Progenitor cell of endocrine pancreas (in vitro differentiated cells): Measurements from ENCODE around the gene HIVEP3. TPM values are rescaled to one million over a fixed set of nuclear protein-coding genes. Genes with fewer than 3 reads are reported as not detected.

Experiments used
- DNase-seq: peaks from one replicate; pipeline ENCODE4 v3.0.0; 2021; ENCODE audit warnings: low spot score; ENCODE audit not compliant: unreplicated experiment
- H3K27ac Mint-ChIP-seq: 2 replicates; pipeline ENCODE4 v1.8.0; 2021; ENCODE audit warnings: mild to moderate bottlenecking, moderate library complexity, mixed read lengths
- H3K27me3 Mint-ChIP-seq: 2 replicates; pipeline ENCODE4 v1.8.0; 2021; ENCODE audit warnings: mixed read lengths
- H3K36me3 Mint-ChIP-seq: 2 replicates; pipeline ENCODE4 v1.8.0; 2022; ENCODE audit warnings: mixed read lengths; ENCODE audit not compliant: insufficient read depth
- H3K4me1 Mint-ChIP-seq: 2 replicates; pipeline ENCODE4 v1.8.0; 2021; ENCODE audit warnings: low read depth, mixed read lengths
- H3K4me3 Mint-ChIP-seq: 2 replicates; pipeline ENCODE4 v1.8.0; 2021; ENCODE audit warnings: low read depth, mild to moderate bottlenecking, moderate library complexity, mixed read lengths
- H3K9me3 Mint-ChIP-seq: 2 replicates; pipeline ENCODE4 v1.8.0; 2021; ENCODE audit warnings: low read depth, mixed read lengths
- total RNA-seq: library from RNA; stranded (reverse); gene quantifications from 2 replicates; pipeline ENCODE4 v1.2.1, GENCODE V29; 2021
- TF ChIP-seq, protein P1 (sequence below): fragments of 200-600 bp; sonication (generic); IDR thresholded peaks from one replicate; pipeline ENCODE4 v1.5.0; 2021; ENCODE audit warnings: antibody characterized with exemption, mild to moderate bottlenecking; ENCODE audit not compliant: unreplicated experiment

The HIVEP3 gene
- total RNA-seq, 1 donor from 2014 or later: 1.1 TPM

- Mint-ChIP-seq H3K9me3 (no peaks in the 10 kb centered on the region), H3K27me3 (peaks cover 21% of the 10 kb centered on the region), H3K4me1 (no peaks in the 10 kb centered on the region), H3K4me3 (no peak overlapping the region), H3K27ac (no peak overlapping the region), H3K36me3 (no peaks in the 10 kb centered on the region)
- DNase-seq: no peak
- TF ChIP-seq, protein P1, sequence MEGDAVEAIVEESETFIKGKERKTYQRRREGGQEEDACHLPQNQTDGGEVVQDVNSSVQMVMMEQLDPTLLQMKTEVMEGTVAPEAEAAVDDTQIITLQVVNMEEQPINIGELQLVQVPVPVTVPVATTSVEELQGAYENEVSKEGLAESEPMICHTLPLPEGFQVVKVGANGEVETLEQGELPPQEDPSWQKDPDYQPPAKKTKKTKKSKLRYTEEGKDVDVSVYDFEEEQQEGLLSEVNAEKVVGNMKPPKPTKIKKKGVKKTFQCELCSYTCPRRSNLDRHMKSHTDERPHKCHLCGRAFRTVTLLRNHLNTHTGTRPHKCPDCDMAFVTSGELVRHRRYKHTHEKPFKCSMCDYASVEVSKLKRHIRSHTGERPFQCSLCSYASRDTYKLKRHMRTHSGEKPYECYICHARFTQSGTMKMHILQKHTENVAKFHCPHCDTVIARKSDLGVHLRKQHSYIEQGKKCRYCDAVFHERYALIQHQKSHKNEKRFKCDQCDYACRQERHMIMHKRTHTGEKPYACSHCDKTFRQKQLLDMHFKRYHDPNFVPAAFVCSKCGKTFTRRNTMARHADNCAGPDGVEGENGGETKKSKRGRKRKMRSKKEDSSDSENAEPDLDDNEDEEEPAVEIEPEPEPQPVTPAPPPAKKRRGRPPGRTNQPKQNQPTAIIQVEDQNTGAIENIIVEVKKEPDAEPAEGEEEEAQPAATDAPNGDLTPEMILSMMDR: no peak
These were observed 152.2 kb downstream of the HIVEP3 start for GRCh38 chr1:41766546-41766945.

DNA sequence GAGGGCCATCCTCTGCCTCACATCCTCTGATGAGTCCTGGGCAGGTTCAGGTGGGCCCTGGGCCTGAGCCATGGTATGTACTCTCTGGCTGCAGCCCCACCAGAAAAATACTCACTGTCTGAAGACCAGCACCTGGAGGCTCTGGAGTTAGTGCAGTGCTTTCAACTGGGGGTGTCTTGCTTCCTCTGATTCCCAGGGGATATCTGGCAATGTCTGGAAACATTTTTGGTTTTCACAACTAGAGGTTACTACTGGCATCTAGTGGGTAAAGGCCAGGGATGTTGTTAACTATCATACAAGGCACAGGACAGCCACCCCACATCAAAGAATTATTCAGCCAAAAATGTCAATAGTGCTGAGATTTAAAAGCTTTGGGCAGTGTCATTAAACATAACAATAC lies 152.7 kb downstream of the HIVEP3 start:
- Mint-ChIP-seq H3K4me3 (no peak overlapping the region), H3K36me3 (no peaks in the 10 kb centered on the region), H3K9me3 (no peaks in the 10 kb centered on the region), H3K4me1 (no peaks in the 10 kb centered on the region), H3K27me3 (peaks cover 21% of the 10 kb centered on the region), H3K27ac (no peak overlapping the region)
- TF ChIP-seq, protein P1: no peak
- DNase-seq: no peak

GRCh38 chr1:41765152-41765551 lies 153.6 kb downstream of the HIVEP3 start:
- Mint-ChIP-seq H3K27me3 (peaks cover 21% of the 10 kb centered on the region), H3K27ac (no peak overlapping the region), H3K9me3 (no peaks in the 10 kb centered on the region), H3K36me3 (no peaks in the 10 kb centered on the region), H3K4me3 (no peak overlapping the region), H3K4me1 (no peaks in the 10 kb centered on the region)
- TF ChIP-seq, protein P1: no peak
- no peak for DNase-seq

DNA sequence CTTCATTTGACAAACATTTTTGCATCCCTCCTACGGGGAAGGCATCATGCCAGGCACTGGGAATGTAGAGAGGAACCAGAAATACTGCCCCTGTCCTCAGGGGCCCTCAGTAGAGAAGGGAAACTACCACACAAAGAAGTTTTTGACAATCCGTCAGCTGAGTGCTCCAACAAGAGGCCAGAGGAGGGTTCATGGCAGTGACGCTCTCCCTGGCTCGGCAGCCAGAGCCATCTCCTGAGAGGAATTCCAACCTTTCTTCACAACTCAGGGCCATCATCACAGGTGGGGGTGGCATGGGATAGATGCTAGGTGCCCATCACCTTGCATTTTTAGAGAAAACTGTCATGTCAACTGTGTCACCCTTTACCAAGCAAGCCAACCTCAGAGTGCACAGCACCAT lies 154.1 kb downstream of the HIVEP3 start:
- H3K27me3 Mint-ChIP-seq: peaks cover 21% of the 10 kb centered on the region
- DNase-seq: no peak
- no peak overlapping the region for H3K27ac Mint-ChIP-seq
- H3K36me3 Mint-ChIP-seq: no peaks in the 10 kb centered on the region
- H3K4me1 Mint-ChIP-seq: no peaks in the 10 kb centered on the region
- no peaks in the 10 kb centered on the region for H3K9me3 Mint-ChIP-seq
- TF ChIP-seq, protein P1: no peak
- H3K4me3 Mint-ChIP-seq: no peak overlapping the region

DNA sequence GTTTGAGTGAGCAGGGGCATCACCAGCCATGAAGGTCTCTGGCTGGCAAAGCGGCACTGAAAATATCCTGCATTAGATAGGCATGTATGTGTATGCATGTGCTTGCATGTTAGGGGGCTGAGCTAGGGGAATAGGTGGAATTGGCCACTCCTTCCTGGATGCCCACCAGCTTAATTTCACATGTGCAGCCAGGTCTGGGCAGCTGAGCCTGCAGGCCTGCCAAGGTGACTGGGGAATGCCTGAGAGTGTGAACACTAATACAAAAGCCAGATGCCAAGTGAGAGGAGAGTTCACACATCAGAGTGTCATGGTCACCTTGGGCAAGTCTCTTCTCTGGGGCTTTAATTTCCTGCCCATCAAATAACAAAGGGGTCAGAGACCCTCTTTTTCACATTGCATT lies 155.9 kb downstream of the HIVEP3 start:
- DNase-seq: no peak
- Mint-ChIP-seq H3K4me3 (no peak overlapping the region), H3K4me1 (no peaks in the 10 kb centered on the region), H3K27me3 (peaks cover 17% of the 10 kb centered on the region), H3K27ac (no peak overlapping the region), H3K9me3 (no peaks in the 10 kb centered on the region), H3K36me3 (no peaks in the 10 kb centered on the region)
- TF ChIP-seq, protein P1: no peak

DNA sequence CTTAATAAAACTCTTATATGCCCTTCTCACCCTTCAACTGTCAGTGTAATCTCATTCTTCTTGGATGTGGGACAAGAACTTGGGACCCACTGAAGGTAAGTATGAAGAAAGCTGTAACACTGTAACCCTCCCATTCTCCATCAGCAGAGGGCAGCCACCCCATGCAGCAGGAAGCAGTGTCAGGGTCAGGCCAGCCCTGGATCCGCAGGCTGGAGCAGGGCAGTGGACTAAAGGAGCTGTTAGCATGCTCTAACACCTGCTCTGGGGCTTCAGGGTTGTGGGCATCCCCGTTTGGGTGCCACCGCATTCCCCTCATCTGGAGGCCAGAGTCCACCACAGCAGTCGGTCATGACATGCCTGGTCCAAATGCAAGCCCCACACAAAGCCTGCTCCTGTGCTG lies 156.5 kb downstream of the HIVEP3 start:
- Mint-ChIP-seq H3K9me3 (no peaks in the 10 kb centered on the region), H3K4me3 (no peak overlapping the region), H3K36me3 (no peaks in the 10 kb centered on the region), H3K4me1 (no peaks in the 10 kb centered on the region), H3K27me3 (peaks cover 17% of the 10 kb centered on the region), H3K27ac (no peak overlapping the region)
- no peak for DNase-seq
- TF ChIP-seq, protein P1: peak; percentile 13
